HG02938 (cell line): ENCODE data around the gene NF1.
"Not testable (repeated sequence)": the region's sequence is repeated elsewhere in the genome, so short reads cannot be mapped to it uniquely, and the experiment has no call there.

Experiments
- ATAC-seq: cut with Tn5 transposase; IDR thresholded peaks from one replicate; pipeline ENCODE4 v1.9.1; 2021; ENCODE audit warnings: mild to moderate bottlenecking, moderate library complexity; ENCODE audit not compliant: unreplicated experiment

The NF1 gene

GRCh38 chr17:31085563-31085962, 9.2 kb upstream of the NF1 start:
- no peak for ATAC-seq

GRCh38 chr17:31089471-31089870, 5.3 kb upstream of the NF1 start:
- no peak for ATAC-seq

GRCh38 chr17:31090650-31091049, 4.1 kb upstream of the NF1 start:
- not testable (repeated sequence) for ATAC-seq

GRCh38 chr17:31092475-31093064, 2.2 kb upstream of the NF1 start:
- no peak for ATAC-seq

- ATAC-seq = no peak
Measured at GRCh38 chr17:31093866-31094599, 744 bp upstream of the NF1 start.

GRCh38 chr17:31095236-31096105, 694 bp downstream of the NF1 start:
- no peak for ATAC-seq

GRCh38 chr17:31096106-31096436, 1.3 kb downstream of the NF1 start:
- no peak for ATAC-seq

- ATAC-seq = no peak
Measured at GRCh38 chr17:31099016-31099415, 4.2 kb downstream of the NF1 start.

- ATAC-seq = no peak
Measured at GRCh38 chr17:31100840-31101459, 6.2 kb downstream of the NF1 start.

- ATAC-seq = no peak
Measured at GRCh38 chr17:31101943-31102342, 7.2 kb downstream of the NF1 start.

GRCh38 chr17:31105991-31106390, 11.2 kb downstream of the NF1 start:
- no peak for ATAC-seq

GRCh38 chr17:31111183-31111582, 16.4 kb downstream of the NF1 start:
- no peak for ATAC-seq

GRCh38 chr17:31112001-31112661, 17.4 kb downstream of the NF1 start:
- ATAC-seq = no peak

- ATAC-seq = not testable (repeated sequence)
Measured at GRCh38 chr17:31113368-31113767, 18.6 kb downstream of the NF1 start.

GRCh38 chr17:31113939-31114338, 19.2 kb downstream of the NF1 start:
- ATAC-seq = no peak

- ATAC-seq = no peak
Measured at GRCh38 chr17:31114956-31115555, 20.3 kb downstream of the NF1 start.

- ATAC-seq = no peak
Measured at GRCh38 chr17:31116167-31116566, 21.4 kb downstream of the NF1 start.

GRCh38 chr17:31122746-31123145, 28.0 kb downstream of the NF1 start:
- no peak for ATAC-seq

GRCh38 chr17:31126318-31126717, 31.5 kb downstream of the NF1 start:
- ATAC-seq = no peak

- no peak for ATAC-seq
Measured at GRCh38 chr17:31128241-31128640, 33.5 kb downstream of the NF1 start.
